NCI-H1436 treated with DMSO at 0.1 percent for 48 hours (cell line): Measurements from ENCODE around the gene SLC18A3.

Source experiments
- DNase-seq: peaks from one replicate; lab custom pipeline; 2025; lab: John Stamatoyannopoulos, UW

The SLC18A3 gene

DNA sequence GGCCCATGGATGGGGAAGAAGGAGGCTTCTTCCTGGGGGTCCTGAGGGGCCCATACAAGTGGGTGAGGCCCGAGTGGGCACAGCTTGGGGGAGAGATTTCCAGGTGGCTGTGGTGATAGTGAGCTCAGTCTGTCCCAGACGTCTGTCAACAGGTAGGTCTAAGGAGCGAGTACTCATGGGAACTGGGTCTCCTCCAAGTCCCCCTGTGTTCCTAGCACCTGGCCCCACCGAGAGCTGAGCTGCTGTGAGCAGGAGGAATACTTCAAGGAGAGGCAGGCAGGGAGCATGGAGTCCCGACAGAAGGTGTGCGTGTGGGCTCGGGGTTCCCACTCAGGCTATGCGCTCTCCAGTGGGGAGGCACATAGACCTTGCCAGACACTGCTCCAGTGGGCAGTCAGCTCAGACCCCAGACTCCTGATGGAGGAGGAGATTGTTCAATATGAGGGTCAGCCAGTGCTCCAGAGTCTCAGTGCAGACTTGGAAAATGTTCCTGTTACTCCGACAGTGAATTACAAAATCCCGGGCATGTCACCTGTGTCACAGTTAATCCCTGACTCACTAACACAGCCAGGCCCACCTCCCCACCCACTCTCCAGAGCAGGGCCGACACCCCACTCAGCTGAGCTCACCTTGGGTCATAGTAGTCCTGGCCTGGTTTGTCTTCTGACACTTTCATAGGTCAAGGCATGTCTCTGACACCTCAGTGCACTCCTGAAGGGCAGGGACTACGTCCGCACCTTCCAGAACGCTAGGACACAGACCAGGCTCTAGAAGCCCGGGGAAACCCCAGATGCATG, 41.1 kb downstream of the SLC18A3 start:
- DNase-seq, result no peak

GRCh38 chr10:49651917-49652316, 41.8 kb downstream of the SLC18A3 start:
- no peak for DNase-seq

DNA sequence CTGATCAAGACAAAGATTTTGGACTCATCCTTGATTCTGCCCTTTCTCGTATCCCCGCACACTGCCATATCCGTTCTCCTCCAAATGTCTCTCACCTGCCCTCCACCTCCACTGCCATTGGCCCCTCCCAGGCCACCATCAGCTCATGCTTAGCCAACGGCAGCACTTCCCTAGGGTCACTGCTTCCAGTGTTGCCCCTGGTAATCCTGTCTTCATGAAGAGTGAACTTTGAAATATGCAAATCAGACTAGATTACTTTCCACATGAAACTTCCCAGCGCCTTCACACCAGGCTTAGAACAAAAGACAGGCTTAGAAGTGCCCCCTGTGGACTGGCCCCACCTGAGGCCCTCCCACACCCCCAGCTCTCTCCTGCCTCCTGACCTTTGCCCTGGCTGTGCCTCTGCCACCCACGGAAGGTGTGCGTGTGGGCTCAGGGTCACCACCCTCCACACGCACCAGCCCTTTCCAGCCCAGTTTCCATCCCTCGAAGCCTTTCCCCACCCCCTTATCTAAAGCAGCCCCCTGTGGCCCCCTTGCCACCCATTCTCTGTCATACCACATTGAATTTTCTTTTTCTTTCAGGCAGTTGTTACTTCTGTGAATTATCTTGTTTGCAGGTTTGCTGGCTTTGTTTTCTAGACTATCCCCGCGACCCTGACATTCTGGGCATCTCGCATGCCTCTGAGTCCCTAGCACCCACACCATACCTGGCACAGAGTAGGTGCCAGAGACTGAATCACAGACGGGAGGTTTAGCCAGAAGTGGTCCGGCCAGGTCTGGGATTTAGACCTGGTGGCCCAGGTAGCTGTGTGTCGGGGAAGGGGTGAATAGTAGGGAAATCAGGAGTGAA, 42.5 kb downstream of the SLC18A3 start:
- DNase-seq, result no peak

DNA sequence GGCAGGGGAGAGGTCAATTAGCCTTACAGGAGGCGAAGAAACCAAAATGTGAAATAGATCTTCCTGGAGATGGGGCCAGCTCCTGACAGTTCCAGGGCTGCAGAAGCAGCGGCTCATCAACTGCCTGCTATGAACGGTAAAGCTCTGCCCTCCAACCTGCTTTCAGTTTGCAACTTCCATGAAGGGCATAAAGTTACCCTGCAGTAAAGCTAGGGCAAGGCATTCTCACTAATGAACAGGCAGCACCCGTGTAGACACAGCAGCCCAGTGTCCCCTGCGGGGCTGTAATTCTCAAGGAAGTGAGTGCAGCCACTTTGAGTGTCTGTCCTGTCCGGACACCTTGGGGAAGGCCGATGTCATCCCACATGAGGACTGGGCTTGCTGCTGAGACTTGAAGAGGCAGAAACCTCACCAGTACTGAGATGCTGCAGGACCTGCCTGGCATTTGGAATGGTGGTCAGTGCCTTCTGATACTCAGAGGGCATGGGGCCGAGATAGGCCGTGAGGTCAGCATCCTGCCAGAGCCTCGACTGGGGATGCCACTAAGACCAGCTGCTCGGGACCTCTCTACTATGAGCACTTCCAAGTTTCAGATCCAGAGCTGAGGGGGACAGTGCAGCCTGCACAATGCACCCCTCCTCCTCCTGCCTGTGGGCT, 43.3 kb downstream of the SLC18A3 start:
- no peak for DNase-seq

- DNase-seq, result no peak
Observed at GRCh38 chr10:49654036-49654693, 44.1 kb downstream of the SLC18A3 start.

- no peak for DNase-seq
Observed at GRCh38 chr10:49655099-49655498, 45.0 kb downstream of the SLC18A3 start.

DNA sequence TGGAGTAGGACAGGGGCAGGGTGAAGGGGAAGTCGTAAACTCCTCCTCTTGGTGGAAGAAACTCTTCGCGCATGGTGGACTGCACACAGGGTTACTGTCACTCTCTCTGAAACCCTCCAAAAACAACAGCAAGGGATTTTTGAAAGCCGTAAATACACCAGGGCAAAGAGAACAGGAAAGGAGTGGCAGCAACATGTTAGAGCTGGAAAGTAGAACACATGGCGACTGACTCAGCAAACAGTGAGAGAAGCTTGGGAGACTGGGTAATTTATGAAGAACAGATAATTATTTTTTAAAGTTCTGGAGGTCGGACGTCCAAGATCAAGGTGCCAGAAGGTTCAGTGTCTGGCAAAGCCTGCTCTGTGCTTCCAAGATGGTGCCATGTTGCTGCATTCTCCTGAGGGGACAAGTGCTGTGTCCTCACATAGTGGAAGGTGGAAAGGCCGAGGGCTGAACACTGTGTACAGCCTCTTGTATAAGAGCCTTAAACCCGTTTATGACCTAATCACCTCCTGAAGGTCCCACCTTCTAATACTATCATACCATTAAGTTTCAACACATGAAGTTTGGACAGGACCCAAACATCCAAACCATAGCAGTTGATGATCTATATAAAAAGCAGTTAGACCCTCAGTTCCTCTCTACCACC, 46.9 kb downstream of the SLC18A3 start:
- no peak for DNase-seq

- DNase-seq, result no peak
Observed at GRCh38 chr10:49657606-49658005, 47.5 kb downstream of the SLC18A3 start.

GRCh38 chr10:49661140-49661856, 51.2 kb downstream of the SLC18A3 start:
- no peak for DNase-seq
